B cell (primary cell): Measurements from ENCODE around the gene HAGHL.

ENCODE experiments used
- CTCF ChIP-seq: fragments of 200-600 bp; IDR thresholded peaks from one replicate; pipeline ENCODE4 v1.8.0; 2022; ENCODE audit warnings: antibody characterized with exemption, mild to moderate bottlenecking
- EZH2 ChIP-seq: IDR thresholded peaks from 2 replicates; pipeline ENCODE4 v1.6.1; 2012; ENCODE audit warnings: borderline replicate concordance, low read depth, mild to moderate bottlenecking, moderate library complexity, low read length; ENCODE audit not compliant: insufficient read depth, poor library complexity, severe bottlenecking

GRCh38 chr16:682493-683395, 44.2 kb upstream of the HAGHL start:
- TF ChIP-seq EZH2 (no peak), CTCF (no peak)
